ENCODE data around the gene CYP11A1.
"Not testable (repeated sequence)": the region's sequence is repeated elsewhere in the genome, so short reads cannot be mapped to it uniquely, and the experiment has no call there.

Gene CYP11A1

DNA sequence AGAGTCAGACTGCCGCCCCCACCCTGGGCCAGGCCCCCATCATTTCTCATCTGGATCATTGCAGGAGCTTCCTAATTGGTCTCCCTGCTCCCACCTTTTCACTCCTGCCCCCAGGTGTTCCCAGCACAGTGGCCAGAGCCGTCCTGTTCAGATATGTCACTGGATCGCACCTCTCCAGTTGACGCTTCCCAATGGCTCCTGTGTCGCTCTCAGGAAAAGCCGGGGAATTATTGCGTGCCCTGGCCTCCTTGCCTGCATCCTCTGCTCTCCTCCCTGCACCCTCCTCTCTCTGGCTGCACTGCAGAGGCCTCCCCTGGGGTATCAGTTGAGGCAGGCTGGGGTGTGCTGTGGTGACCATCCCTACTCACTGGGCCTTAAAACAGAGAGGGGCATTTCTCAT lies 25.5 kb upstream of the CYP11A1 start:
- in situ Hi-C loops (cut with HindIII; ENCODE audit: low sequenced_read_pairs): no loop called here
- DNase-seq (ENCODE audit: low read depth): no peak
- TF ChIP-seq, protein P1, sequence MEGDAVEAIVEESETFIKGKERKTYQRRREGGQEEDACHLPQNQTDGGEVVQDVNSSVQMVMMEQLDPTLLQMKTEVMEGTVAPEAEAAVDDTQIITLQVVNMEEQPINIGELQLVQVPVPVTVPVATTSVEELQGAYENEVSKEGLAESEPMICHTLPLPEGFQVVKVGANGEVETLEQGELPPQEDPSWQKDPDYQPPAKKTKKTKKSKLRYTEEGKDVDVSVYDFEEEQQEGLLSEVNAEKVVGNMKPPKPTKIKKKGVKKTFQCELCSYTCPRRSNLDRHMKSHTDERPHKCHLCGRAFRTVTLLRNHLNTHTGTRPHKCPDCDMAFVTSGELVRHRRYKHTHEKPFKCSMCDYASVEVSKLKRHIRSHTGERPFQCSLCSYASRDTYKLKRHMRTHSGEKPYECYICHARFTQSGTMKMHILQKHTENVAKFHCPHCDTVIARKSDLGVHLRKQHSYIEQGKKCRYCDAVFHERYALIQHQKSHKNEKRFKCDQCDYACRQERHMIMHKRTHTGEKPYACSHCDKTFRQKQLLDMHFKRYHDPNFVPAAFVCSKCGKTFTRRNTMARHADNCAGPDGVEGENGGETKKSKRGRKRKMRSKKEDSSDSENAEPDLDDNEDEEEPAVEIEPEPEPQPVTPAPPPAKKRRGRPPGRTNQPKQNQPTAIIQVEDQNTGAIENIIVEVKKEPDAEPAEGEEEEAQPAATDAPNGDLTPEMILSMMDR (IDR thresholded peaks at IDR 0.05; ENCODE audit: low read depth, low read length, missing control alignments): no peak
- H3K4me3 ChIP-seq (ENCODE audit: low read depth, low read length): no peak overlapping the region

DNA sequence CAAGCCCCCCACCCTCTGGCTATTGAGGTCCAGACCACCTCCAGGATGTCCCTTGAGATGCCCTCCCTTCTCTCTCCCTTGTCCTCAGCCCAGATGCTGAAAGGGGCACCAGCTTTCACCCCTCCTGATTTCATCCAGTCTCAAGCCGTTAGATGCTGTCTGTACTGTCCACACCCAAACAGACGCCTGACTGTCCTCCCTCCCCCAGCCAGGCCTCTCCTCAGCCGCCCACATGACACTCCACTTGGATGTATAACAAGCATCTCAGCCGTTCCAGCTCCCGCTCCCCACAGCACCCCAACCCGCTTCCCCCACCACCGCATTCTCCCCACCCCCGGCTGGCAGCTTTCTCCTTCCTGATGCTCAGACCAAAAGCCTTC lies 25.0 kb upstream of the CYP11A1 start:
- no peak for DNase-seq (ENCODE audit: low read depth)
- H3K4me3 ChIP-seq (ENCODE audit: low read depth, low read length): no peak overlapping the region
- TF ChIP-seq, protein P1 (IDR thresholded peaks at IDR 0.05; ENCODE audit: low read depth, low read length, missing control alignments): no peak
- in situ Hi-C loops (cut with HindIII; ENCODE audit: low sequenced_read_pairs): no loop called here

DNA sequence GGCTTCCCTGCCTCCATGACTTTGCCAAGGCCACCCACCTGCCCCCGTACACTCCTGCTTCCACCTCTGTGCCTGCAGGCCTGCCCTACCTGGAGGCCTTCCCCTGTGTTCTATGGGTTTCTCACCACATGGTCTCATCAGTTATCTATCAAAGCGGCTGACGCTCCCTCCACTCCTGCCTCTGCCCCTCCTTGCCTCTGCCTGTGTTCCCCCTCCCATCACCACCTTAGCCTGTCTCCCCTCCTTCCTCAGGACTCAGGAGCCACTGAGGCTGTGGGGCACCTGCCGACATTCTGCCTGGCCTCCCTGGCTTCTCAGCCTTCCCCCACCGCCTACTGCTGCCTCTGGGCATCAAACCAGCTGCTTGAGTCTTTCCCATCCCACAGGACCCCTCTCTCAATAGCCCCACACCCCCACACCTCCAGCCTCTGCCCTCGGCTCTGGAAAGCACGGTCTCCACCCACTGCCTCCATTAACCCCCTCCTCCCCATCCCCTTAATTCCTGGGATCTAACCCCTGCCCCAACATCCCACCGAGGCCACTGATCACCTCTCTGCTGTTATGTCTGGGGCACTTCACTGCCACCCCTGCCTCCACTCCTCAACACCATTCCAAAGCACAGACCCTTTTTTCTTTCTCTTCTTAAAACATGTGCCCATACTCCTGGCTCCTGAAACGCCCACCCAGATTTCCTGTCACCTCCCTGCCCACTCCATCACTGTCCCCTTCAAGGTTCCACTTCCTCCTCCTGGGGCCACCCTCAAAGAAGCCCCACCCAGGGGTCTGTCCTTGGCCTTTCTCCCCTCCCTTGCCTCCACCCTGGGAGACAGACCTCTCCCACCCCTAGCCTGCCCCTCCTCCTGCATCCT lies 24.4 kb upstream of the CYP11A1 start:
- no peak overlapping the region for H3K4me3 ChIP-seq (ENCODE audit: low read depth, low read length)
- DNase-seq (ENCODE audit: low read depth): no peak
- in situ Hi-C loops (cut with HindIII; ENCODE audit: low sequenced_read_pairs): no loop called here
- TF ChIP-seq, protein P1 (IDR thresholded peaks at IDR 0.05; ENCODE audit: low read depth, low read length, missing control alignments): no peak

DNA sequence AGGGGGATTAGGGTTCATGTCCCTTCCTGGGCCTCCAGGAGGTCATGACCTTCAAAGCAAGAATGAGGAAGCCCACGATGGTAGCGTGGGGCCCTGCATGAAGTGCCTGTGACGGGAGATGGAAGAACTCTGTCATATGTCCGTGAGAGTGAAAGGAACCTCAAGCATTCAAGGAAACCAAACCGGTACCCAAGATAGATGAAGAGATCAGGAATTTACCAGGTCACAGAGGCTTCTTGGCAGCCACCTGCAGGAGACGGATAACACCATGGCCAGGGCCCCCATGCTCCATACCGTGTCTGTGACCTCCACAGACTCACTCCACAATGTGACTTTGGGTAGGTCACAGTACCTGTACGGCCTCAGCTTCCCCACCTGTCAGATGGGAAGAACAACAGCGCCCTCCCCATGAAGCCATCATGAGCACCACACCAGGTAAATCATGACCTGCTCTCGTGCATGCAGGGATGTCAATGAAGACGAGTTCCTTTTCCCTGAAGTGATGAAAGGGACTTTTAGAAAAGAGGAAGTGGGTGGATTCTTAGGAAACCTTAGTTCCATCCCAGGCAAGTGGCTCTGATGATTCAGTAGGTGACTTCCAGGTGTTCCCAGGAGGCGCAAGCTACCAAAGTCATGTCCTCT lies 23.3 kb upstream of the CYP11A1 start:
- no peak for DNase-seq (ENCODE audit: low read depth)
- H3K4me3 ChIP-seq (ENCODE audit: low read depth, low read length): no peak overlapping the region
- in situ Hi-C loops (cut with HindIII; ENCODE audit: low sequenced_read_pairs): no loop called here
- TF ChIP-seq, protein P1 (IDR thresholded peaks at IDR 0.05; ENCODE audit: low read depth, low read length, missing control alignments): no peak

DNA sequence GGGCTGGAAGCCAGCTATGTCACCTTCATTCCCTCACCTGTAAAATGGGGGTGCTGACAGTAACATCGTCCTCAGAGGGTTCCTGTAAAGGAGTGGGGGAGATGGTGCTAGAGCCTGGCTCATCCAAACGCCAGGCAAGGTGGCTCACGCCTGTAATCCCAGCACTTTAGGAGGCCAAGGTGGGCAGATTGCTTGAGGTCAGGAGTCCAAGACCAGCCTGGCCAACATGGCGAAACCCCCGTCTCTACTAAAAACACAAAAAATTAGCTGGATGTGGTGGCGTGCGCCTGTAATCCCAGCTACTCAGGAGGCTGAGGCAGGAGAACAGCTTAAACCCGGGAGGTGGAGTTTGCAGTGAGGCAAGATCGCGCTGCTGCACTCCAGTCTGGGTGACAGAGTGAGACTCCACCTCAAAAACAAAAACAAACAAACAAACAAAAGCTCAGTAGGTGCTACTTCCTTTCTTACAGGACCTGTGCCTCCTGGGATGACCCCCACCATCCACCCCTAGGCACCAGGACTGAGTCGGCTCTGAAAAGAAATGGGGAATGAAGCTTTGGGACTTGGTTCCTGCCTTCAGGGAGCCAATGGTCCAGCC lies 22.7 kb upstream of the CYP11A1 start:
- in situ Hi-C loops (cut with HindIII; ENCODE audit: low sequenced_read_pairs); H3K4me3 ChIP-seq (ENCODE audit: low read depth, low read length); DNase-seq (ENCODE audit: low read depth): not testable (repeated sequence)

DNA sequence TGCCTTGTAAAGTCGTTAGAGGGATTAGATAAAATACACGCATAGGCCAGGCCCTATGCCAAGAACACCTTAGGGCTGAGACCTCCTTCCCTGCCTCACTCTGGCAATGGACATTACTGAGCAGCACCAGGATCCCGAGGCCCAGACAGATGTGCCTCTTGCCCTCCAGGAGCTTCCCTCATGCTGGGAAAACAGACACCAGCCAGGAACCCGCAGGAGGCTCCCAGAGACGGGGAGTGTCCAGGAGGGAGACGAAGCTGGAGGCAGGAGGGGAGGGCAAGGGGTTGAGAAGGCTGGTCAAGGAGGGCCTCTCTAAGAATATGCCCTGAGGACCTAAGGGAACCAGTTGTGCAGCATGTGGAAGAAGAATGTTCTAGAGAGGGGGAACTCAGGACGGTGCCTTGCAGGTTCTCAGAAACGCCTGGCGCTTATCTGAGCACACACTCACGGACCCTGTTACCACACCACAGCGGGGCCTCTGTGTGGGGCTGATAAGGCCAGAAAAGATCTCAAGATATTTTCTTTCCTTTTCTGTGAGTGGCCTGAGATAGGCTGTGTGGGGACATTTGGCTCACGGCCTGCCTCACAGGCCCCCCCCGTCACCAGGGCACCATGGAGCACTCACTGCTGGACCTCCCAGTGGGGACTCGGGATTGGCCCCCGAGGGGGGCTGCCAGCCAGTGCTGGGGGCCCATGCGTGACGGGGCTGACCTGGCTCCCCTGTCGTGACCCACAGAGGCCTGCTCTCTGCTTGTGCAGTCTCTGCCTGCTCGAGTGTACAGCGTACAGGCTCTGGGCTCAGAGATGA lies 22.0 kb upstream of the CYP11A1 start:
- in situ Hi-C loops (cut with HindIII; ENCODE audit: low sequenced_read_pairs): no loop called here
- DNase-seq (ENCODE audit: low read depth): no peak
- TF ChIP-seq, protein P1 (IDR thresholded peaks at IDR 0.05; ENCODE audit: low read depth, low read length, missing control alignments): no peak
- no peak overlapping the region for H3K4me3 ChIP-seq (ENCODE audit: low read depth, low read length)

Data from astrocyte of the cerebellum (primary cell).